DLD1 (cell line): ENCODE data around the gene COL5A2.

ENCODE experiments used
- in situ Hi-C: cut with HindIII; loops from 2 replicates; pipeline ENCODE4 v1.10.0; 2017; ENCODE audit warnings: low sequenced_read_pairs

Gene COL5A2

DNA sequence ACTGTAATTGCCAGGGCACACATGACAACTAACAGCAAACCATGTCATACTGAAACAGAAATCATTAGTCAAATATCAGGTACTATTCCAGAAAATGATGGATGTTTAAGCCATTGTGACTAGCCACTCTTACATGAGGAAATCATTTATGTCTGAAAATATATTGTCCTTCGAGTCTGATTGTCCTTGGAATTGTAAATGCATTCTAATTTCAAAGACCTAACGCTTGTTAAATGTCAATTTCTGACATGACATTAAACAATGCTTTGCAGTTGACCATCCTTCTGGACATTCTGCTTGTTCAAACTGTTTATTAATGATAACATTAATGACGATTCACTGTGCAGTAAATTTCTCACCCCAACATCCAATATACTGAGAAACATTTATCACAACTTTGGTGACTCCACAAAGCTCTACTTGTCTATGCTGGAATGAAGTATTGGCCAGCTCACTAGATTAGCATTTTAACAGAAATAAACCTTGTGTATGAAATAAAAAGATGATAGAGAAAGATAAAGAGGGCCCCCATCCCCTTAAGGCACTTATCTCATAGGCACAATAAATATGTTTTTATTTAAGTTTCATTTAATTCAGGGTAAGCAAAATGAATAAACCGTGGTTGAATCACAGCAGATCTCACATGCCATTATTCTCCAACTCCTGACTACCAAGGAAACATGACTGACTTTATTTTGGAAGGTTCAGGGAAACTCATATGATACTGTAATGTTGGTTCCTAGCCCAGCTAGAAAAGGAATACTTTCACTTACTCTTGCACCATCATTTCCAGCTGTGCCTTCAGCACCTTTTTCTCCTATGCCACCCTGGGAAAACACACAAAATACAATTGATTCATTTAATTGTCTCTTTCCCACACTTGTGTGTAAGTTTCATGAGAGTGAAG, 123.1 kb downstream of the COL5A2 start:
- in situ Hi-C loops: no loop called here

DNA sequence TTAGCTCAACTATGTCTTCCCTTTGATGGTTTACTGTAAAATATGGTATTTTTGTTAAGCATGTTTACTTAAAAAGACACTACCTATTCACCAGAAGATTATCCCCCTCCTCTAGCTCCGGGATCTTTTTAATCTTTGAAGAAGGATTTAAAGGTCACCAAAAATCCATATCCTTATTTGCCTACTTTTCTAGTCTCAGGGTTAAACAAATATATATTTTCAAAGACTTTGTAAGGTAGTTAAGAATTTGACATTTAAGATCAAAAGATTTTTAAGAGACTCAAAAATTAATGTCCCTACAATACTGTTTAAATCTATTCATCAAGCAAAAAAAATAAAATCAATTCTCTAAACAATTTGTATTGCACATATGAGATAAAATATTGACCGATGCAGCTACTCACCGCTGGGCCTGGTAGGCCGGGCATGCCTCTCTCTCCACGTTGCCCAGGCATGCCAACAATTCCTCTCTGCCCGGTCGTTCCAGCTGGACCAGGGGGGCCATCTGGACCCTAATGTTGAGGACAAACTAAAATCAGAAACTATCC, 129.3 kb downstream of the COL5A2 start:
- in situ Hi-C loops: no loop called here

DNA sequence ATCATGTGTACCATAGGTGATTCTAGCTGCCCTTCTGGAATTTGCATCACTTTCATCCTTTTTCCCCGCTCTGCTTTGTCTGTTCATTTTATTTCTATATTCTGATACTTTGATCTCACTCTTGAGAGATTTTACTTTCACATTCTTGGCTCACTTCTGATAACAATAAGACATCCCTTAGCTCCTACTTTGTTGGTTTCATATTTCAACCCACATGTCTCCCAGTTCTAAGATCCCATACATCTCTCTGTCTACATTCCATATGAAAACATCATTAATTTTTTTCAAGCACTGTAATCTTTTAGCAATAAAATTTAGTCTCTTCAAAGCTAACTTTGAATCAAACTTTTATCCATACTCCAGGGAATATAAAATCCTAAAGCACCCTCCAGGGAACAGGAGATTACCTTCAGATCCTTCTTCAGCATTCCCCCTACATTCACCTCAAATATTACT, 129.8 kb downstream of the COL5A2 start:
- in situ Hi-C loops: no loop called here

DNA sequence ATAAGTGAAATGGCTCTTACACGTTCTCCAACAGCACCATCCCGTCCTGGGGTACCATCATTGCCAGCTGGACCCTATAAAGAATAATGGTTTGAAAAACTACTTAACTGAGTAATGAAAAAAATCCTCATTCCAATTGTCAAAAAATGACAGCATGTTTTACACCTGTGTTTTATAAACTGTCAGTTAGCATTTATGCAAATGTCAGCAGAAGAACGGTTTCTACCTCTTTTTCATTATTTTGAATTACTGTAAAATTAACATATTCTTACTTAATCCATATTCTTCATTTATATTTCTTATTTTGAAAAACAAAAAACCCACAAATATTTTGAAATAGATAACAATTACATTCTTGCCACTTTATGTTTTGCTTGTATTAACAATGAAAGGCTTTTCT, 131.4 kb downstream of the COL5A2 start:
- in situ Hi-C loops: no loop called here

DNA sequence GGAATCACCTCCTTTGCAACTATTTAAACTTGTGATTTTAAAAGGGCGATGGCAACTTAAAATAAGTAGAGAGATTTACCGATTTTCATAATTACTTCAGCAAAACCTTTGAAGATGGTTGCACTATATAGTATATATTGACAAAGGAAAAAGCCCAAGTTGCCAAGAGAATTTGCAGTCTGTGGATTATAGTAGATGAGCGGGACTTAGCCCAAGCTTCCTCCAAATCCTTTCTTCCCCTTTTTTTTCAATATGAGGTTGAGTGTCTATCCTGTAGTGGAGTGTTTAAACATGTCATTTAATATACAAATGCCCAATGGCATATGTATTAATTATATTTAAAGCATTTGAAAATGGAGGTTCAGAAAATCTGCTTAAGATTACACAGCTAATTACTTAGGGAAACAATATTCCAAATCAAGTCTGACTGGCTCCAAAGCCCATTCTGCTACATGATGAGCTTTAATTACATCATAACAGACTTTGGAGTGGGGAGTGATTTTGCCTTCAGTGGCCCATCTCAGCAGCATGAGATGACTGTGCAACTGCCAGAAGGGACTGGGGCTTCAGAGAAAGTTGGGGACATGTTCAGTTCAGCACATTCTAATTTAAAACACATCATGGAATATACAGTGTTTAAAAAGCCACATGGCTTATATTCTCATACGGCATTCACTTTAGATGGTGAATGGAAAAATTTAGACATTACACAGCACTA, 132.2 kb downstream of the COL5A2 start:
- in situ Hi-C loops: no loop called here

DNA sequence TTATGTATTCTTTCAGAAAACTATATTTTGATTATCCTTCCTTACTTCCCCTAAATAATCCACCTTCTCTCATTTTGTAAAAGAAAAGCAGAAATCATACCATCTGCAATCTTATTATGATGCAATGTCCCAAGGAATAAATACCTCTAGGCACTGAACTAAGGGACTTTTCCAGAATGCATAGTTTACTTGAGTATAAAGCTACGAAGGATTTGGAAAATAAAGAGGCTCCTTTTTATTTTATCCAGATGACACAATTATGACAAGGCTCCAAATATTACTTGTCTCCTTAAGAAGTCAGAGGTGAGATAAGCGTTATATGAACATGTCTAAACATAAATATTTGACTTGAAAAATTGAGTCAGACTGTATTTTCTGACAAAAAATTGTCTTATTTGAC, 133.2 kb downstream of the COL5A2 start:
- in situ Hi-C loops: no loop called here

DNA sequence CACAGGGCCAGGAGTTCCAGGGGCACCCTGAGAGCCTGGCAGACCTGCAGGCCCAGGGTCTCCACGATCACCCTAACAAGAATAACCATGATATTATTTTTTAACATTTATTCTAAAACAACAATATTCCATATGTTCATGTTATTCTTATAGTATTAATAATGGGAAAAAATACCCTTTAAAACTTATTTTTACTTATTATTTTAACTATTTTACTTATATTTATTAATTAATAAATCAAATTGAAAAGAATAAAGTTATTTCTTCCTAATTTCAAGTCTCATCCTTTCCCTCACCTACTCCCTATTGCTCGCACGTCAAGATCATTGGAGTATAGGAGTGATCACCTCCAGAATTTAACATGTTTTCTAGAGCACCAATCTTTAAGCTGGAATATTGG, 133.7 kb downstream of the COL5A2 start:
- in situ Hi-C loops: no loop called here

DNA sequence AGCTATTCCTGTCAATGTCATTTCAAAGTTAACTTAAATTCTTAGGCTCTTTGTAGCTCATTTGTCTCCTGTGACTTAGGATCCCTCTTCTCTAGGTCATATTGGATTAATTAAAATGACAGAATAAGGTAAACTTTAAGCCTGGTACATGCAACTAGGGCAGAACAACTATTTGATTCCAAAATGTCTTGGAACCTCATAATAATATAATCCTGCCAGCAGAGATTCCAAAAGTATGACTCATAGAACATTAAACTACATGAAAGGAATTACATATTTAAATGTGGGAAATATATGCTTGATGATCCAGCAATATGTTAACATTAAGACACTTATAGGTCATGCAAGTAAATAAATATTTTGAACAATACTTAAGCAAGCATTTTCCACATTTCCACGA, 142.0 kb downstream of the COL5A2 start:
- in situ Hi-C loops: no loop called here

DNA sequence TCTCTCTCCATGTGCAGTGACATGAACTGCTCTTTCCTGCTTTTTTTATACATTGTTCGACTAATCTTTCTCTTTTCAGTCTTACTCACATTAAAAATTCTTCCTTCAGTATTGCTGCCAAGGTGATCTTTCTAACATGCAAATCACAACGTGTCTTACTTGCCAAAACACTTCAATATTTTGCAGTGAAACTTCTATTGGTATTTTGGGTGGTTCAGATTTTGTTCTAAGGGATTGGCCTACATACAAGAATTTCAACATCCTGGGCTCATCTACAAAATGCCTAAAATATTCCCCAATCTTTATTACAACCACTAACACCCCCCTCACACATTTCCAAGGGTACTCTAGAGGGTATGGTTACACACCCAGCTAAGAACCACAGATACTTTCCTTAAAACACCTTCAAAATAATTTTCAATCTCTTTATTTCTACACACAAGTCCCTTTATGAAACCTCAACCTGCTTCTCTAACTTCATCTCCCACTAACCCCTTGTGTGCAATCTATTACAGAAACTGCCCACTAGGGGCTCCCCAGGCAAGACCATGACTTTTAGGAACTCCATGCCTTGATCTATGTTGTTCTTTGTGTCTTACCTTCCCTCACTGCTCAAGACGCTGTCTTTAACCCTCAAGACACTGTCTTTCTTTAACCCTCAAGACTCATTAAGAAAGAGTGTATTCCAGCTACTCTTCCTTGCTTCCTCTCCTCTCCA, 154.5 kb downstream of the COL5A2 start:
- in situ Hi-C loops: no loop called here

DNA sequence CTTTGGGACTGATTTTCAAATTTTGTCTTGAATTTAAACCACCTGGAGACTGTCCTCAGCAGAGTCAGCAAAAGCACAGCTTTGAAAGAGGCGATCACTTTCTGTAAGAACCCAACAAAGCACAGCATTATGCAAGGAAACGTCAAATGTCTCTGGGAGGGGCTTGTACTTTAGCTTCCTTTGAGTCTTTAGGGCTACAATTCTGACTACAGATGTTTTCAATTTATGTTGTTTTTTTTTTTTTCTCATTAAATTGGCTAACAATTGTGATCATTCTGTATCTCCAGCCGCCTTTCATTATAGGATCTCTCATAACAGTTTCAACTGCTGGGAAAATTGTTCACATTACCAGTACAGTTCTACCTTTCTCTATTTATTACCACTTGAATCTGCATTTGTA, 157.1 kb downstream of the COL5A2 start:
- in situ Hi-C loops: no loop called here

DNA sequence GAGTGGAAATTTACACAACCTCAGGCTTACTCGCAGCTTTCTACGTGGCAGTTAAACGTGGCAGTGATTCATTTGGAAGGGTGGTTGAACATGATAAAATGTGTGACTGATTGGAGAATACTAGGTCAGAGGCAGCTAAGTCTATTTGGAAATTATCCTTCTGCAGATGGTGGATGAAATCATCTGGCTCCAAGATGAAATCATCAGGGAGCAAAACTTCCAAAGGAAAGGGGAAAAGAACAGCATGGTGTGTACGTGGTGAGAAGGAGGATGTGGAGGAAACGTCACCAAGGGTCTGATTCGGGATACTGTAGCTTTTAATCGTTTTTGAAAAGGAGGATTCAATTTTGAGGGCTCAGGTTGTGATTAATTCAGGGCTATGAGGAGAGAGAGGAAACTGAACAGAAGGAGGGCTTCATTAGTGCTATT, 157.5 kb downstream of the COL5A2 start:
- in situ Hi-C loops: no loop called here

DNA sequence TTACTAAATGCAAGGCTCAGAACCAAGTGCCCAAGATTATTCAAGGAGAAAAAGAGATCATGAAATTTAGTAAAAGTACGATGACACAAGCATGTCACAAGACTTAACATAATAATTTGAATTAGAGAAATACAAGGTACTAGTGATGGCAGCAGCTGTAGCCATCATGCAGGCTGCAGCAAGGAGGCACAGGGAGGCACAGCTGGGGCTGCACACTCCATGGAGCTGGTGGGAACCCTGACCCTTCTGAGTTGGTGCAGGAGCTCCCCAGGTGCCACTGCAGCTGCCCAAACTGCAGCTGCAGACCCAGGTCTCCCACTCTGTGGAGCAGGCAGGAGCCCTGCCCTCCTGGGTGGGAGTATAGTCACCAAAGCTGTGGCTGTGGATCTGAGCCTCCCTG, 159.4 kb downstream of the COL5A2 start:
- in situ Hi-C loops: no loop called here

DNA sequence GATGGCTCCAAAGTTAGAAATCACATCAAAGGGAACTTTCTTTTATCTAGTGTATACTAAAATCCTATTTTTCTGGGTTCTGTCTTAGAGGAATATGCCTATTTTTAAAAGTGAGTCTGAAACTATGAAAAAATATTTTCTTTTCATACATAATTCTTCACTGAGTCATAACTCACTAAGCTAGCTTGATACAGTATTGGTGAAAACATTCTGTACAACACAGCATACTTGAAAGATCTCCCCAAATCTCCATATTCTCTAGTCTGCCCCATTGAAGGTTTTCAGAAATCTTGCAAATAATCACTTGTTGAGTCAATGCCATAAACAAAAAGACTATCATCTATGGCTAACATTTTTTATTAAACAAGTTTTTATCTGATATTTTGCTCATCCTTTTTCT, 160.9 kb downstream of the COL5A2 start:
- in situ Hi-C loops: no loop called here

DNA sequence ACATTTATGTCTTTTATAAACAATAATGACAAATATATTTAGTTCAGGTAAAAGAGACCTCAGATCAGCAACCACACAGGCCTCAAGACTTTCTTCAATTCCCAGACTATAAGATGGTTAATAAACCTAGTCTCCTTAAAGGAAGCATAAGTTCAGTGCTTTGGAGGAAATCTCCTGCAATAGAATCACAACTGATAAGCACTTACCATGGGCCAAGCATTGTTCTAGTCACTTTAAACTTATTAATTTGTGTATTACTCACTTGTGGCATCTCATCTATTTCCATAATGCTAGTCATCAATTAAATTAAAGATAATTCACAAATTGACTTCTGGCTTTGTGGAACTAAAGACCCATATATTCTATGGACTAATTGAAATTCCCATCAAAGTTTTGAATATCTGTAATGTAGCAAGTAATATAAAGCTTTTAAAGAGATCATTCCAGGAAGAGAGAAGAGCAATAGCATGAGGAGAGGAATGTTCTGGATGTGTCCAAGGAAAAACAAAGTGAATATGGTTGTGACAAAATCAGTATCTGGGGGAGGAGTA, 163.2 kb downstream of the COL5A2 start:
- in situ Hi-C loops: no loop called here

DNA sequence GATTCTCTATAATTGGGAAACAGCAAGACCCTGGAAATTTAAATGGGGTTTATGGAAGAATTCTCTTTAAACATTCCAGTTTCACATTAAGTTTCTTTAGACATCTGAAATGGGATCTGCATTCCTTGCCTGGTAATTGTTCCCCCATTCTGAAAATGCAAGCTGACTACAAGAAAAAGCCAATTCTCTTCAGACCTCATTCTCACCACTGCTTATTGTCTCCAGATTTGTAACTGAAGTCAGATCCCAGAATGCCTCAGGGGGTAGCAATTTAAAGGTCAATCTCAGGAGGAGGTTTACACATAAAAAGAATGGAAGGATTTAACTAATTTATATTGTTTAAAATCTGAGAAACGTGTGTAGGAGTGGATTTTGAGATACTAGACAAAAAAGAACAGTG, 164.2 kb downstream of the COL5A2 start:
- in situ Hi-C loops: no loop called here

DNA sequence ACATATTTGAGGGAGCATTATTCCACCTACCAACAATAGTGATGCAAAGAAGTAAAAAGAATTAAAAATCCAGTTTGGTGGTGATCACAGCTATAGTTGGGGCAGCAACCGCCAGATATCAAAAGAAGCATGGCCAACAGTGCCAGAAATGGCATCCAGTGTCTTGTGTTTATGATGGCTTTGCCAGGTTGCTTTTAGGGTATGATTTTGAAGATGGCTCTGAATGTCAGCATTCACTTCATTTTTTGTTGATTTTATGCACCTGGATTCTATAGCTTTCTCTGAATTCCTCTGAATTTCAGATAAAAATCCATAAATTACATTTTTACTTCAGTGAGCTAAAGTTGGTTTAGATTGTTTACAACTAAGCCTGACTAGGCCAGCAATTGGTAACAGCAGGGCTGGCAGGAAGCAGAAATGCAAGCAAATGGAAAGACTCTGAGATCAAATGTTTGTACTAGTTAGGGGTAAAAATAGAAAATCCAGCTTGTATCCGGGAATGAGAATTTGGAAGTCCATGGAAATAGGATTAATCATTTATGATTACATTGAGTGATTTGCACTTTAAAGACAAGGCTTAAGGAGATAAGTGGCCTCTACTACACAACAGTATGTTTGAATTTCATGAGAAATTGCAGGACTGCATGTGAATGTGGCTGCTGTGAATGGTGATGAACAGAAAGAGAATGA, 165.0 kb downstream of the COL5A2 start:
- in situ Hi-C loops: no loop called here

DNA sequence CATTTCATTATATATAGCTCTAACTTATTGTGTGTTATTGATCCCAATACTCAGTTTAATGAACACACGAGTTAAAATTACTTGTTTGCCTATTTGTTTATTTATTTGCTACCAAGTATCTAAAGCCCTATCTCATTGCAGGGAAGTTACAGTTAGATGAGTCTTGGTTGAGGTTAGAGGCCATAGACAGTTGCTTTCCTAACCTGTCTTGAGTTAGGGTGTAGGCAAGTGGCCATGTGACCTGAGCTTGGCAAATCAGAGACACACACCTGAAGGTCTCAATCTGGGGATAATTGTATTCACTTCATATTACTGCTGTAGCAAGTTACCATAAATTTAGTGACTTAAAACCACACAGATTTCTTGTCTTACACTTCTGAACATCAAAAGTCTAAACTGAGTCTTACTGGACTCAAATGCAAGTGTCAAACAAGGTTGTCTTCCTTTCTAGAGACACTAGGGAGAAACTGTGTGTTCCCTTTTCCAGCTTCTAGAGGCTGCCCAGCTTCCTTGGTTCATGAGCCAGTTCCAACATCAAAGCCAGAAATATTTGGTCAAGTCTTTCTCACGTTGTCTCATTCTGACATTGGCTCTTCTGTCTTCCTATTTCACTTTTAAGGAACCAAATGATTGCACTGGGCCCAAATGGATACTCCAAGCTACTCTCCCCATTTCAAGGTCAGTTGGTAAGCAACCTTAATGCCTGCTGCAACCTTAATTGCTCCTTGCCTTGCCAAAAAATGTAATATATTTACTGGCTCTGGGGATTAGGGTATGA, 165.7 kb downstream of the COL5A2 start:
- in situ Hi-C loops: no loop called here

DNA sequence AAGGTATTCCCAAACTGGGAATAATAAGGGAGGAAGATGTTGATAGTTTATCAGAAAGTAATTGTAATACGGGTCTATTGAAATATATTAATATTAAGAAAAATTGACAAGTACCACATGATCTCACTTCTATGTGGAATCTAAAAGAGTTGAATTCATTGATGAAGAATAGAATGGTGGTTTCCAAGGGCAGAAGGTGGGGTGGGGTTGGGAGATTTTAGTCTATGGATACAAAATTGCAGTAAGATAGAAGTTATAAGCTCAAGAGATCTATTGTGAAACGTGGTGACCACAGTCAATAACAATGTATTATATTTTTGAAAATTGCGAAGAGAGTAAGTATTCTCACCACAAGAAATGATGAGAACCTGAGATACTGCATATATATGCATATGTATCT, 166.5 kb downstream of the COL5A2 start:
- in situ Hi-C loops: no loop called here

DNA sequence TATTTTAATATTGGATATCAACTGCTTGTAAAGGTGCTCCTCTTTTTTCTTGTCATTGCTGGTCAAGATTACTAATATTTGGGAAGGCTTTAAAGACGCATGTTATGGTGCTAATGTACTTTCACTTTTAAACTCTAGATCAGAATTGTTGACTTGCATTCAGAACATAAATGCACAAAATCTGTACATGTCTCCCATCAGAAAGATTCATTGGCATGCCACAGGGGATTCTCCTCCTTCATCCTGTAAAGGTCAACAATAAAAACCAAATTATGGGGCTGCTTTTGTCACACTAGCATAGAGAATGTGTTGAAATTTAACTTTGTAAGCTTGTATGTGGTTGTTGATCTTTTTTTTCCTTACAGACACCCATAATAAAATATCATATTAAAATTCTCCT, 167.2 kb downstream of the COL5A2 start:
- in situ Hi-C loops: no loop called here

DNA sequence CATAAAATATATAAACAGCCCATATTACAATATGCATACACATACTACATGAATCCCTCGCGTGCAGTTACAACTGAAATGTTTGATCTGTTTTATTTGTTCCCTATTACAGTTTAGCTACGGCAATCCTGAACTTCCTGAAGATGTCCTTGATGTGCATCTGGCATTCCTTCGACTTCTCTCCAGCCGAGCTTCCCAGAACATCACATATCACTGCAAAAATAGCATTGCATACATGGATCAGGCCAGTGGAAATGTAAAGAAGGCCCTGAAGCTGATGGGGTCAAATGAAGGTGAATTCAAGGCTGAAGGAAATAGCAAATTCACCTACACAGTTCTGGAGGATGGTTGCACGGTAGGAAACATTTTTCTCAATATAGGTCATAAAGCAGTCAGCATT, 169.0 kb downstream of the COL5A2 start:
- in situ Hi-C loops: no loop called here
